PC-9 (cell line): ENCODE results near the gene ZNF174. TPM values are rescaled to one million over a fixed set of nuclear protein-coding genes. Genes with fewer than 3 reads are reported as not detected.
A peak's percentile ranks its signal among the peaks of the same experiment; 100 is the strongest.

Experiments used
- BruUV-seq: library from RNA; stranded (reverse); fragments of 400-500 nt; replicated peaks from 2 replicates; lab custom pipeline; 2021; lab: Mats Ljungman, UMichigan
- CTCF ChIA-PET: fragments of 300-600 bp; sonication (Branson Sonifier 250); formaldehyde crosslinking; loops from one replicate; lab custom pipeline; 2022; ENCODE audit warnings: antibody characterized with exemption; lab: Charles Lee
- POLR2A ChIA-PET: fragments of 300-600 bp; sonication (Branson Sonifier 250); formaldehyde crosslinking; loops from one replicate; lab custom pipeline; 2022; ENCODE audit warnings: antibody characterized with exemption; ENCODE audit not compliant: unreplicated experiment; lab: Charles Lee
- DNase-seq, 2 experiments: peaks; one replicate each; pipeline versions ENCODE4 v3.0.0 to v3.0.0-alpha.2; 2015 to 2022; ENCODE audit warnings: mixed read lengths in 1 of 2
- H2AFZ ChIP-seq: fragments of 200-600 bp; sonication (generic); 2 replicates; pipeline ENCODE4 v1.8.1; 2017; ENCODE audit warnings: antibody characterized with exemption
- H3F3A ChIP-seq: fragments of 200-600 bp; sonication (generic); 2 replicates; pipeline ENCODE4 v1.8.1; 2017; ENCODE audit warnings: antibody characterized with exemption, mild to moderate bottlenecking, low read depth; ENCODE audit not compliant: insufficient read depth
- H3K27ac ChIP-seq: fragments of 200-600 bp; sonication (generic); 2 replicates; pipeline ENCODE4 v1.6.1; 2016; ENCODE audit warnings: mixed run types
- H3K27me3 ChIP-seq: fragments of 200-600 bp; sonication (generic); 2 replicates; pipeline ENCODE4 v1.6.1; 2016; ENCODE audit warnings: low read depth, mixed run types; ENCODE audit not compliant: insufficient read depth
- H3K36me3 ChIP-seq: fragments of 200-600 bp; sonication (generic); 2 replicates; pipeline ENCODE4 v1.6.1; 2016; ENCODE audit warnings: low read depth, mixed run types
- H3K4me1 ChIP-seq: fragments of 200-600 bp; sonication (generic); replicated peaks from 2 replicates; pipeline ENCODE4 v1.6.1; 2016; ENCODE audit warnings: mixed run types; ENCODE audit not compliant: insufficient read depth
- H3K4me2 ChIP-seq: fragments of 200-600 bp; sonication (generic); 2 replicates; pipeline ENCODE4 v1.6.1; 2017; ENCODE audit warnings: mixed run types
- H3K4me3 ChIP-seq: fragments of 200-600 bp; sonication (generic); 2 replicates; pipeline ENCODE4 v1.6.1; 2016; ENCODE audit warnings: mixed run types
- H3K79me2 ChIP-seq: fragments of 200-600 bp; sonication (generic); 2 replicates; pipeline ENCODE4 v1.6.1; 2017; ENCODE audit warnings: low read depth, mixed run types
- H3K9me2 ChIP-seq: fragments of 200-600 bp; sonication (generic); 2 replicates; pipeline ENCODE4 v1.8.1; 2017; ENCODE audit warnings: mild to moderate bottlenecking; ENCODE audit not compliant: insufficient read depth
- H3K9me3 ChIP-seq: fragments of 200-600 bp; sonication (generic); 2 replicates; pipeline ENCODE4 v1.8.1; 2016; ENCODE audit warnings: low read depth; ENCODE audit not compliant: insufficient read depth
- H4K20me1 ChIP-seq: fragments of 200-600 bp; sonication (generic); 2 replicates; pipeline ENCODE4 v1.8.1; 2017; ENCODE audit not compliant: insufficient read depth
- EZH2 ChIP-seq: fragments of 200-600 bp; sonication (generic); IDR thresholded peaks from 2 replicates; pipeline ENCODE4 v1.8.0; 2017; ENCODE audit warnings: antibody characterized with exemption, low read depth
- intact Hi-C: fragments of 100-400 bp; cut with micrococcal nuclease; formaldehyde crosslinking; loops from one replicate; pipeline ENCODE4 v1.10.0; 2022; ENCODE audit not compliant: unreplicated experiment
- total RNA-seq: library from RNA; stranded (reverse); gene quantifications from 2 replicates; pipeline ENCODE4 v1.2.3, GENCODE V29; 2021
- TF ChIP-seq, protein P1 (sequence below): fragments of 200-600 bp; sonication (generic); conservative IDR thresholded peaks from 2 replicates; pipeline ENCODE4 v1.6.1; 2017; ENCODE audit warnings: mixed run types, antibody characterized with exemption, mild to moderate bottlenecking, moderate library complexity

ZNF174 gene
- total RNA-seq, 1 experiment from 2014 or later = 13.2 TPM

DNA sequence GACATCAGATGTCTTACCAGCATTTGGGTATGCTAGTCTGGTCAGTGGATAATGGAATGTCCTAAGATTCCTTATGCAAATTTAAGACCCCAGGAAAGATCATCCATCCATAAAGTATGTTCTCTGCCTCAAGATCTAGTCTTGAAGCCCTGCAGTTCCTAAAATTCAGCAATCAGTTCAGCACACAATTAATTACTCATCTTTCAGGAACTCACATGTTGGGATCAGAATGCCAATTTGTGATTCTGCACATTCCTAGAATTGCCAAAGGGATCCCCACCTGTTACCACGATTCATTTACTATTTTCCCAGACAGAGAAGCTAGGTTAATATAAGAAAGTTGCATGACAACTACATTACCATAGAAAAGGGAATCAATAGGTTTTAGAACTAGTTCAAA, 42.1 kb upstream of the ZNF174 start:
- no TSS peak for BruUV-seq
- CTCF ChIA-PET = no interaction called here

DNA sequence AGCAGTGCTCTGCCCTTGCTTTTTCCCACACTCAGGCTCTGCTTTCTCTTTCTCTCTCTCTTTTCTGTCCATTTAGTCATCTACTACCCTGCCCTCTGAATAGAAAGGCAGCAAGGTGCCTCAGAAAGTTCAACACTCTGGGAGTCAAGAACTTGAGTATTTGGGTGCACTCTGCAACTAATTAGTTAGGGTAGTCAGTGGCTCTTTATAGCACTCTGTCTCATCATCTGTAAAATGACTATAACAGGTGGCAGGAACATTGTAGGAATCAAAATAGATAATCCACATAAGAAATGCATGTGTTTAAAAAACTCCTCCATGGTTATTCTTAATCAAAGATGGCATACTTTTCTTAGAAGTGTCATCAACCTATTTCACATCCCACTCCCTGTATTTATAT, 38.1 kb upstream of the ZNF174 start:
- no peak overlapping the region for H3K4me2 ChIP-seq
- intact Hi-C loops = loop anchor here (10.0 kb wide), 1 partner anchor 92 kb away; no protein-coding TSS in a partner anchor
- H3K9me2 ChIP-seq = no peaks in the 10 kb centered on the region
- TF ChIP-seq, protein P1, sequence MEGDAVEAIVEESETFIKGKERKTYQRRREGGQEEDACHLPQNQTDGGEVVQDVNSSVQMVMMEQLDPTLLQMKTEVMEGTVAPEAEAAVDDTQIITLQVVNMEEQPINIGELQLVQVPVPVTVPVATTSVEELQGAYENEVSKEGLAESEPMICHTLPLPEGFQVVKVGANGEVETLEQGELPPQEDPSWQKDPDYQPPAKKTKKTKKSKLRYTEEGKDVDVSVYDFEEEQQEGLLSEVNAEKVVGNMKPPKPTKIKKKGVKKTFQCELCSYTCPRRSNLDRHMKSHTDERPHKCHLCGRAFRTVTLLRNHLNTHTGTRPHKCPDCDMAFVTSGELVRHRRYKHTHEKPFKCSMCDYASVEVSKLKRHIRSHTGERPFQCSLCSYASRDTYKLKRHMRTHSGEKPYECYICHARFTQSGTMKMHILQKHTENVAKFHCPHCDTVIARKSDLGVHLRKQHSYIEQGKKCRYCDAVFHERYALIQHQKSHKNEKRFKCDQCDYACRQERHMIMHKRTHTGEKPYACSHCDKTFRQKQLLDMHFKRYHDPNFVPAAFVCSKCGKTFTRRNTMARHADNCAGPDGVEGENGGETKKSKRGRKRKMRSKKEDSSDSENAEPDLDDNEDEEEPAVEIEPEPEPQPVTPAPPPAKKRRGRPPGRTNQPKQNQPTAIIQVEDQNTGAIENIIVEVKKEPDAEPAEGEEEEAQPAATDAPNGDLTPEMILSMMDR = no peak
- H3K4me1 ChIP-seq = no peaks in the 10 kb centered on the region
- DNase-seq = no peak
- no peaks in the 10 kb centered on the region for H3K79me2 ChIP-seq
- peaks cover 58% of the 10 kb centered on the region for H3K27me3 ChIP-seq
- no peak overlapping the region for H3K4me3 ChIP-seq
- no peaks in the 10 kb centered on the region for H3F3A ChIP-seq
- no peaks in the 10 kb centered on the region for H3K36me3 ChIP-seq
- ChIA-PET POLR2A (interaction anchor here (0.6 kb wide), 1 partner anchor 309 kb away, joined by 6 read pairs; no protein-coding TSS in a partner anchor), CTCF (no interaction called here)
- no peak overlapping the region for H3K27ac ChIP-seq
- no peaks in the 10 kb centered on the region for H3K9me3 ChIP-seq
- no TSS peak for BruUV-seq
- no peak overlapping the region for H2AFZ ChIP-seq
- H4K20me1 ChIP-seq = no peaks in the 10 kb centered on the region

More for the DNA sequence above, 42.1 kb upstream of the ZNF174 start:
- peaks cover 88% of the 10 kb centered on the region for H3K27me3 ChIP-seq
- no peaks in the 10 kb centered on the region for H4K20me1 ChIP-seq
- H3K9me3 ChIP-seq = no peaks in the 10 kb centered on the region
- H2AFZ ChIP-seq = no peak overlapping the region
- no peak overlapping the region for H3K4me2 ChIP-seq
- TF ChIP-seq EZH2 = no peak
- TF ChIP-seq, protein P1 = no peak
- POLR2A ChIA-PET = no interaction called here
- H3K79me2 ChIP-seq = no peaks in the 10 kb centered on the region
- H3K36me3 ChIP-seq = no peaks in the 10 kb centered on the region
- no peak for DNase-seq
- H3F3A ChIP-seq = no peaks in the 10 kb centered on the region
- no peaks in the 10 kb centered on the region; the same call in 1 of the 2 replicates for H3K9me2 ChIP-seq
- H3K27ac ChIP-seq = no peak overlapping the region
- no peaks in the 10 kb centered on the region for H3K4me1 ChIP-seq
- no peak overlapping the region for H3K4me3 ChIP-seq
- intact Hi-C loops = no loop called here

DNA sequence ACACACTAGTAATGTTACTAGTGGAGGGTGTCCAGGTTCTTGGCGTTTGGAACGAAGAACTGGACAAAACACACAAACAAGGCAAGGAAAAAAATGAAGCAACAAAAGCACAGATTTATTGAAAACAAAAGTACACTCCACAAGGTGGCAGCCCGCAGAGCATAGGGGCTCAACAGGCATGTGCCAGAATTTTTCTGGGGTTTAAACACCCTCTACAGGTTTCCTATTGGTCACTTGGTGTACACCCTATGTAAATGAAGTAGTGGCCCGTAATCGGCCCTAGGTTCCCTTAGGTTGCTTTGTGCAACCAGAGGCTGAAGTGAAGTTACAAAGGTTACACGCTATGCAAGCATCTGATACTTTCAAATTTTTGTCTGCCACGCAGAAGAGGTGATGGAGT, 37.2 kb upstream of the ZNF174 start:
- no peaks in the 10 kb centered on the region for H3K36me3 ChIP-seq
- ChIA-PET CTCF (no interaction called here), POLR2A (interaction anchor here (0.6 kb wide), 1 partner anchor 308 kb away, joined by 6 read pairs; no protein-coding TSS in a partner anchor)
- no peak overlapping the region for H3K27ac ChIP-seq
- intact Hi-C loops = loop anchor here (10.0 kb wide), 1 partner anchor 91 kb away; no protein-coding TSS in a partner anchor
- no peaks in the 10 kb centered on the region for H3K4me1 ChIP-seq
- DNase-seq = no peak
- no peaks in the 10 kb centered on the region for H3F3A ChIP-seq
- H3K4me2 ChIP-seq = 0 out of 2 replicates have a peak overlapping the region, but pooled peaks have one; percentile 7
- H3K27me3 ChIP-seq = peaks cover 52% of the 10 kb centered on the region
- H3K9me3 ChIP-seq = no peaks in the 10 kb centered on the region
- no peaks in the 10 kb centered on the region for H3K9me2 ChIP-seq
- H3K79me2 ChIP-seq = no peaks in the 10 kb centered on the region
- no TSS peak for BruUV-seq
- no peak for TF ChIP-seq EZH2
- TF ChIP-seq, protein P1 = no peak; the same call in 1 of the 2 replicates
- no peaks in the 10 kb centered on the region for H4K20me1 ChIP-seq
- H3K4me3 ChIP-seq = no peak overlapping the region
- H2AFZ ChIP-seq = no peak overlapping the region
